K562 (cell line): ENCODE results near the gene ZNF200. TPM values are rescaled to one million over a fixed set of nuclear protein-coding genes. Genes with fewer than 3 reads are reported as not detected.

Experiments used
- ATAC-seq: fragments of 200-7000 bp; cut with Tn5 transposase; 3 replicates; pipeline ENCODE4 v1.9.1; 2020; ENCODE audit warnings: moderate library complexity
- BruUV-seq: library from RNA; stranded (reverse); fragments of 400-500 nt; replicated peaks from 2 replicates; lab custom pipeline; 2021; lab: Mats Ljungman, UMichigan
- CTCF ChIA-PET: fragments of 300-600 bp; formaldehyde crosslinking; extraction: SDS; loops from one replicate; lab custom pipeline; 2021; ENCODE audit warnings: low intra/inter-chr PET ratio; lab: Yijun Ruan, JAX
- POLR2A ChIA-PET: fragments of 300-600, 350-650 bp; sonication (Branson Sonifier 250); formaldehyde crosslinking; extraction: SDS; loops from one replicate; lab custom pipeline; 2021; ENCODE audit warnings: antibody characterized with exemption, inconsistent platforms; lab: Yijun Ruan, JAX
- DNase-seq, 4 experiments: peaks; one replicate each; pipeline versions ENCODE4 v3.0.0 to v3.0.0-alpha.2; 2011 to 2018; ENCODE audit warnings: low spot score in 3 of 4, mixed read lengths in 3 of 4; ENCODE audit errors: extremely low read depth in 1 of 4
- FAIRE-seq: peaks from 2 replicates; lab custom pipeline; 2011; peaks lifted over from hg19 to GRCh38; lab: Jason Lieb, UNC
- H2AFZ ChIP-seq: 2 replicates; pipeline ENCODE4 v1.6.0; 2011; ENCODE audit warnings: low read depth, low read length, control low read depth, inconsistent platforms
- H3K27ac ChIP-seq: fragments of 200-600 bp; 3 replicates; pipeline ENCODE4 v1.8.0; 2011; ENCODE audit warnings: low read depth, mild to moderate bottlenecking, control low read depth, inconsistent platforms, low read length, moderate library complexity, mixed read lengths; ENCODE audit errors: extremely low read depth
- H3K27me3 ChIP-seq, 2 experiments: fragments of 300-600 bp in 1 of 2; 2 replicates in 1 of 2; 3 replicates in 1 of 2; pipeline versions ENCODE4 v1.6.0 to v1.8.0; 2011; ENCODE audit warnings: inconsistent platforms in 2 of 2, low read length in 2 of 2, mild to moderate bottlenecking in 1 of 2, mixed read lengths in 1 of 2, moderate library complexity in 1 of 2; ENCODE audit not compliant: control insufficient read depth in 2 of 2, insufficient read depth in 2 of 2
- H3K36me3 ChIP-seq: fragments of 300-600 bp; 3 replicates; pipeline ENCODE4 v1.8.0; 2011; ENCODE audit warnings: mild to moderate bottlenecking, low read length, inconsistent platforms; ENCODE audit not compliant: control insufficient read depth, insufficient read depth
- H3K4me1 ChIP-seq, 2 experiments: fragments of 200-600 bp in 1 of 2; replicated peaks in 1 of 2; 2 replicates in 1 of 2; 3 replicates in 1 of 2; pipeline versions ENCODE4 v1.5.1 to v1.8.0; 2011; ENCODE audit warnings: inconsistent platforms in 2 of 2, low read length in 2 of 2, mild to moderate bottlenecking in 1 of 2, mixed read lengths in 1 of 2, moderate library complexity in 1 of 2; ENCODE audit not compliant: control insufficient read depth in 2 of 2, insufficient read depth in 2 of 2
- H3K4me2 ChIP-seq: 2 replicates; pipeline ENCODE4 v1.6.1; 2011; ENCODE audit warnings: low read length, control low read depth, inconsistent platforms, mixed read lengths; ENCODE audit not compliant: insufficient read depth
- H3K4me3 ChIP-seq: fragments of 200-600 bp; sonication (generic), shearing (Covaris generic); 2 replicates; pipeline ENCODE4 v1.5.1; 2016; ENCODE audit warnings: control low read depth, inconsistent platforms
- H3K79me2 ChIP-seq: fragments of 200-600 bp; 3 replicates; pipeline ENCODE4 v1.8.0; 2011; ENCODE audit warnings: low read length, inconsistent platforms; ENCODE audit not compliant: control insufficient read depth, insufficient read depth
- H3K9ac ChIP-seq, 2 experiments: 2 replicates each; pipeline versions ENCODE4 v1.6.0 to v1.6.1; 2011; ENCODE audit warnings: low read depth in 2 of 2, low read length in 2 of 2, control low read depth in 1 of 2, inconsistent platforms in 1 of 2, mild to moderate bottlenecking in 1 of 2, mixed read lengths in 1 of 2; ENCODE audit not compliant: insufficient read depth in 1 of 2
- H3K9me1 ChIP-seq: one replicate; pipeline ENCODE4 v1.6.0; 2011; ENCODE audit warnings: inconsistent platforms, mild to moderate bottlenecking, low read length, moderate library complexity; ENCODE audit not compliant: control insufficient read depth, insufficient read depth
- H3K9me3 ChIP-seq: replicated peaks from 2 replicates; pipeline ENCODE4 v1.5.1; 2011; ENCODE audit warnings: low read depth, low read length, inconsistent platforms; ENCODE audit not compliant: control insufficient read depth, insufficient read depth
- H4K20me1 ChIP-seq: replicated peaks from 2 replicates; pipeline ENCODE4 v1.6.1; 2011; ENCODE audit warnings: low read length, inconsistent platforms, mixed read lengths; ENCODE audit not compliant: control insufficient read depth, insufficient read depth
- CREBBP ChIP-seq: IDR thresholded peaks from one replicate; pipeline ENCODE4 v1.6.1; 2012; ENCODE audit warnings: low read depth, mild to moderate bottlenecking, control low read depth, inconsistent platforms, low read length
- EWSR1 ChIP-seq: fragments of 450-650 bp; IDR thresholded peaks from 2 replicates; pipeline ENCODE4 v1.6.1; 2018; ENCODE audit warnings: borderline replicate concordance, mild to moderate bottlenecking, low read depth, moderate library complexity; ENCODE audit not compliant: partially characterized antibody
- GABPB2 ChIP-seq: fragments of 250-450 bp; sonication (Bioruptor Pico); conservative IDR thresholded peaks from 2 replicates; pipeline ENCODE4 v1.5.1; 2021; ENCODE audit warnings: mild to moderate bottlenecking
- HNRNPK ChIP-seq: fragments of 200-400 bp; formaldehyde crosslinking; IDR thresholded peaks from one replicate; pipeline ENCODE4 v1.6.1; 2018; ENCODE audit warnings: mild to moderate bottlenecking, low read depth, low read length; ENCODE audit not compliant: poor library complexity, severe bottlenecking
- MLX ChIP-seq, 2 experiments: fragments of 450-650 bp in 1 of 2; sonication (generic) in 1 of 2; formaldehyde crosslinking; conservative IDR thresholded peaks; 2 replicates each; pipeline versions ENCODE4 v1.4.0 to v1.8.1; 2020 to 2022; ENCODE audit warnings: mild to moderate bottlenecking in 1 of 2, missing genetic modification reagents in 1 of 2
- SOX6 ChIP-seq: fragments of 450-650 bp; IDR thresholded peaks from 2 replicates; pipeline ENCODE4 v1.6.1; 2014; ENCODE audit warnings: mild to moderate bottlenecking
- ZNF384 ChIP-seq: IDR thresholded peaks from 2 replicates; pipeline ENCODE4 v1.6.1; 2012; ENCODE audit warnings: low read depth, low read length, improper control_type of control experiment
- ZNF76 ChIP-seq: fragments of 250-450 bp; sonication (Bioruptor Pico); IDR thresholded peaks from 2 replicates; pipeline ENCODE4 v1.4.0; 2020; ENCODE audit warnings: mild to moderate bottlenecking, moderate library complexity, borderline replicate concordance
- ZSCAN29 ChIP-seq: fragments of 450-650 bp; IDR thresholded peaks from 2 replicates; pipeline ENCODE4 v1.6.1; 2017
- WGBS: fragments of 100-300 bp; shearing (Covaris generic); methylation state at CpG from one replicate; pipeline ENCODE4 v1.1.6; 2016; ENCODE audit warnings: low coverage, mixed read lengths; ENCODE audit not compliant: insufficient coverage; ENCODE audit errors: missing lambda C conversion rate; 5-methylcytosine and 5-hydroxymethylcytosine counted together
- in situ Hi-C: fragments of 300-500 bp; cut with MboI; formaldehyde crosslinking; loops from 4 replicates; pipeline ENCODE4 v1.15.0; 2018; ENCODE audit warnings: inconsistent platforms, mixed read lengths
- intact Hi-C: fragments of 100-400 bp; cut with micrococcal nuclease; formaldehyde crosslinking; loops from 2 replicates; pipeline ENCODE4 v1.14.2; 2022
- polyA plus RNA-seq, 8 experiments: library from polyadenylated mRNA; depleted of rRNA in 4 of 8; stranded (reverse) in 5 of 8; unstranded in 3 of 8; fragments of >200 nt; fragmentation: Nextera tagmentation in 2 of 8; fragmentation: Illumina TruSeq in 1 of 8; extraction: Ambion mirVana in 2 of 8; extraction: Trizol in 1 of 8; gene quantifications; 2 replicates each; pipeline versions ENCODE4 v1.2.1 to v1.2.3, GENCODE V29; 2011 to 2014; ENCODE audit warnings: inconsistent platforms in 1 of 8, missing spikeins in 1 of 8
- total RNA-seq, 7 experiments: library from RNA; depleted of rRNA in 6 of 7; stranded (reverse); fragments of >200 nt in 6 of 7; fragmentation: Illumina TruSeq in 2 of 7; extraction: Trizol in 2 of 7; gene quantifications; 2 replicates each; pipeline versions ENCODE4 v1.2.1 to v1.2.3, GENCODE V29; 2011 to 2021; ENCODE audit warnings: low replicate concordance in 1 of 7

Gene ZNF200
- total and polyA plus RNA-seq, 9 of the 15 experiments (the other 6 are each of a cell fraction or from before 2014, with no cell fraction given) = 4.8 to 14.5 (median 9.2) TPM

GRCh38 chr16:3254309-3254708 lies 19.4 kb upstream of the ZNF200 start:
- CTCF ChIA-PET = no interaction called here
- intact Hi-C loops (no loop called here), in situ Hi-C loops (no loop called here)
- no peaks in the 10 kb centered on the region for H3K9me3 ChIP-seq
- no peaks in the 10 kb centered on the region for H3K36me3 ChIP-seq
- H3K4me3 ChIP-seq = no peak overlapping the region
- peaks cover 0 to 11% of the 10 kb centered on the region in 2 experiments; a peak in 2 of 5 replicates for H3K4me1 ChIP-seq
- peaks cover 28 to 68% of the 10 kb centered on the region in 2 experiments for H3K27me3 ChIP-seq
- POLR2A ChIA-PET = interaction anchor here (0.6 to 2.1 kb wide), 2 partner anchors 9 to 109 kb away, joined by 3 to 12 read pairs; no protein-coding TSS in a partner anchor
- WGBS = 24% methylated on average over 31 of the region's 35 CpGs
- H3K9me1 ChIP-seq = no peaks in the 10 kb centered on the region
- no peak for ATAC-seq
- TF ChIP-seq HNRNPK (no peak), ZNF76 (CRISPR knock-in tag) (no peak), SOX6 (no peak), ZNF384 (no peak), CREBBP (no peak), GABPB2 (CRISPR knock-in tag) (no peak), ZSCAN29 (no peak), EWSR1 (no peak), MLX (CRISPR knock-in tag; conservative IDR thresholded peaks at IDR 0.05) (no peak)
- no peak for FAIRE-seq
- H3K9ac ChIP-seq = no peak overlapping the region
- no peak overlapping the region for H3K27ac ChIP-seq
- H4K20me1 ChIP-seq = no peaks in the 10 kb centered on the region
- no peaks in the 10 kb centered on the region for H3K79me2 ChIP-seq
- DNase-seq = no peak
- BruUV-seq = no TSS peak
- no peak overlapping the region for H2AFZ ChIP-seq
- H3K4me2 ChIP-seq = no peak overlapping the region
